ENCODE data around the gene NUDCD3.

- TF ChIP-seq CTCF (IDR thresholded peaks at IDR 0.05) (no peak), POLR2A (IDR thresholded peaks at IDR 0.05) (no peak)
Observed at GRCh38 chr7:44372560-44373417, 117.7 kb downstream of the NUDCD3 start.
